Measurements from ENCODE around the gene PSEN1. TPM values are rescaled to one million over a fixed set of nuclear protein-coding genes. Genes with fewer than 3 reads are reported as not detected.

PSEN1 gene
- total RNA-seq, 1 donor = 79.6 TPM

- Histone ChIP-seq H3K4me1 (ENCODE audit: insufficient read depth, low read length) (peaks cover 24% of the 10 kb centered on the region), H3K4me3 (ENCODE audit: insufficient read depth, low read length) (peak overlapping the region; percentile 35), H3K9me3 (ENCODE audit: low read depth, low read length) (no peaks in the 10 kb centered on the region), H3K36me3 (ENCODE audit: insufficient read depth, low read length) (no peaks in the 10 kb centered on the region), H3K27ac (ENCODE audit: low read depth, low read length) (no peak overlapping the region), H3K27me3 (ENCODE audit: insufficient read depth, low read length) (peaks cover 58% of the 10 kb centered on the region), H3K4me2 (ENCODE audit: insufficient read depth, low read length) (peak overlapping the region; percentile 84), H2AFZ (ENCODE audit: low read length) (no peak overlapping the region), H3K79me2 (ENCODE audit: insufficient read depth, low read length) (no peaks in the 10 kb centered on the region), H4K20me1 (ENCODE audit: insufficient read depth, low read length) (peaks cover 11% of the 10 kb centered on the region)
- peak; percentile 69 for DNase-seq (ENCODE audit: insufficient read length, low spot score, missing footprints)
- TF ChIP-seq CTCF (IDR thresholded peaks at IDR 0.05; ENCODE audit: extremely low read depth, low read depth, low read length) = no peak
These were observed 102.6 kb downstream of the PSEN1 start for GRCh38 chr14:73238941-73239340.

GRCh38 chr14:73239393-73240241 is 103.3 kb downstream of the PSEN1 start:
- H3K79me2 ChIP-seq (ENCODE audit: insufficient read depth, low read length) = no peaks in the 10 kb centered on the region
- DNase-seq (ENCODE audit: insufficient read length, low spot score, missing footprints) = peak; percentile 93
- no peak for TF ChIP-seq CTCF (IDR thresholded peaks at IDR 0.05; ENCODE audit: extremely low read depth, low read depth, low read length)
- H4K20me1 ChIP-seq (ENCODE audit: insufficient read depth, low read length) = peaks cover 11% of the 10 kb centered on the region
- peak overlapping the region; percentile 60 for H3K4me3 ChIP-seq (ENCODE audit: insufficient read depth, low read length)
- peaks cover 51% of the 10 kb centered on the region for H3K27me3 ChIP-seq (ENCODE audit: insufficient read depth, low read length)
- H2AFZ ChIP-seq (ENCODE audit: low read length) = no peak overlapping the region
- H3K36me3 ChIP-seq (ENCODE audit: insufficient read depth, low read length) = no peaks in the 10 kb centered on the region
- peak overlapping the region; percentile 84 for H3K4me2 ChIP-seq (ENCODE audit: insufficient read depth, low read length)
- H3K4me1 ChIP-seq (ENCODE audit: insufficient read depth, low read length) = peaks cover 24% of the 10 kb centered on the region
- H3K9me3 ChIP-seq (ENCODE audit: low read depth, low read length) = no peaks in the 10 kb centered on the region
- no peak overlapping the region for H3K27ac ChIP-seq (ENCODE audit: low read depth, low read length)

- Histone ChIP-seq H3K27ac (ENCODE audit: low read depth, low read length) (no peak overlapping the region), H3K27me3 (ENCODE audit: insufficient read depth, low read length) (peaks cover 39% of the 10 kb centered on the region), H3K9me3 (ENCODE audit: low read depth, low read length) (no peaks in the 10 kb centered on the region), H3K79me2 (ENCODE audit: insufficient read depth, low read length) (no peaks in the 10 kb centered on the region), H3K4me1 (ENCODE audit: insufficient read depth, low read length) (peaks cover 24% of the 10 kb centered on the region), H2AFZ (ENCODE audit: low read length) (no peak overlapping the region), H4K20me1 (ENCODE audit: insufficient read depth, low read length) (peaks cover 11% of the 10 kb centered on the region), H3K4me3 (ENCODE audit: insufficient read depth, low read length) (no peak overlapping the region), H3K36me3 (ENCODE audit: insufficient read depth, low read length) (no peaks in the 10 kb centered on the region), H3K4me2 (ENCODE audit: insufficient read depth, low read length) (no peak overlapping the region)
- peak; percentile 64 for DNase-seq (ENCODE audit: insufficient read length, low spot score, missing footprints)
- no peak for TF ChIP-seq CTCF (IDR thresholded peaks at IDR 0.05; ENCODE audit: extremely low read depth, low read depth, low read length)
These were observed 104.6 kb downstream of the PSEN1 start for GRCh38 chr14:73240816-73241480.

Data from osteoblast (primary cell).